GM19397 (cell line): ENCODE measurements around the gene GGTLC1.
"Not testable (repeated sequence)": the region's sequence is repeated elsewhere in the genome, so short reads cannot be mapped to it uniquely, and the experiment has no call there.

Source experiments
- ATAC-seq: cut with Tn5 transposase; IDR thresholded peaks from one replicate; pipeline ENCODE4 v1.9.1; 2021; ENCODE audit warnings: mild to moderate bottlenecking, moderate library complexity; ENCODE audit not compliant: unreplicated experiment

The GGTLC1 gene

DNA sequence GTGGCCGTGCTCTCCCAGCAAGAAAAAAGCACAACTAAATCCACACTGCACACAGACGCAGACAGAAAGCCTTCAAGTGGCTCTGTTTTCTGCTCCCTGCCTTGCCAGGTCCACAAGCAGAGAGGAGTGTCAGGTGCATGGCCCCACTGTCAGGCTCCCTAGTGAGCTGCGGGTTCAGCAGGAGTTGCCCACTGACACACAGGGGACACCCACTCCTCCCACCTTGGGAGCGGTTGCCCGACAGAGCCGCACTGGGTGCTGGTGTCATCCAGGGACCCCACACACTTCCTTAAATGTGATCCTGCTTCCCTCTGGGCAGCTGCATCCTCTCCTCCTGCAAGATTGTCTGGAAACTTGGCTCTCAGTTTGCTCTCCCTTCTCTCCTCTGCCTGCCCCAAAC is 6.7 kb upstream of the GGTLC1 start:
- not testable (repeated sequence) for ATAC-seq

DNA sequence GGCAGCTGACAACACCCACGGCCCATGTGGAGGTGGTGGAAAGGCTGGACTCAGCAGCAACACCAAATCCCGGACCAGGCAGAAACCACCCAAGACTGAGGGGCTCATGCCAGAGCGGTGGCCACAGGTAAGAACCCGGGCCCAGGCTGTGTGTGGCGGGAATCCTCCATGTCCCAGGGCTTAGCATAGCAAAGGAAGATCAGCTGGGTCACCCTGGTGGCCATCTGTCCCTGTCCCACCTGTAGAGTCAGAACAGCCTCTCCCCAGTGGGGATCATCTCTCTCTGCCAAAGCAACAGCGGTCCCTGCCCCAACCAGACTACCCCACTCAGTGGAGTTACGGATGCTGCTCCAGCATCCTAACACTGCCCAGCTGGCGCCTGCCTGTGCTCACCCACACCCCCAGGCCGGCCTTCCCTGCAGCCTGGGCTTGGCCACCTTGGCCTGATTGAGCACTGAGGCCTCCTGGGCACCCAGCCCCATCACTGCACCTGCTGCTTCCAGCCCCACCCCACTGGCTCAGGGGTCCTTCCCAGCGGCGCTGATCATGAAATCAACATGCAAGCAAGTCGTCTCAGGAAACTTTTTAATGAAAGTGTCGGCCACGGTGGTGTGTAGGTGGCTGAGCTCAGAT is 5.5 kb upstream of the GGTLC1 start:
- not testable (repeated sequence) for ATAC-seq

DNA sequence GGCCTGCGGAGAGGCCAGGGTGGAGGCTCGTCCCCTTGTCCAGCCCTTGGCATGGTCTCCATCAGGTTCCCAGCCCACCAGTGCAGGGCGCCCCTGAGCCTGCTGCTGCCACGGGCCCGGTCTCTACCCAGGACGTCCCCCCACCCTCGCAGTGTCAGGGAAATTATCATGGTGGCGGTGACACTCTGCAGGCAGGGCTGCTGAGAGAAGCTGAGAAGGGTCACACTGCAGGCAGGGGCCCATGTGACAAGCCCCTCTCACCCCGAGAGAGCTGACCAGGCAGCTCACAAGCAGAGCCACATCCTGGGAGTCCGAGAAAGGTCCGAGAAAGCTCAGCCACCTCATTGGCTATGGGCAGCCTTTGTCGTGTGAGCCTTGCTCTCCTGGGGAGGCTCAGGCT is 4.9 kb upstream of the GGTLC1 start:
- ATAC-seq = not testable (repeated sequence)

DNA sequence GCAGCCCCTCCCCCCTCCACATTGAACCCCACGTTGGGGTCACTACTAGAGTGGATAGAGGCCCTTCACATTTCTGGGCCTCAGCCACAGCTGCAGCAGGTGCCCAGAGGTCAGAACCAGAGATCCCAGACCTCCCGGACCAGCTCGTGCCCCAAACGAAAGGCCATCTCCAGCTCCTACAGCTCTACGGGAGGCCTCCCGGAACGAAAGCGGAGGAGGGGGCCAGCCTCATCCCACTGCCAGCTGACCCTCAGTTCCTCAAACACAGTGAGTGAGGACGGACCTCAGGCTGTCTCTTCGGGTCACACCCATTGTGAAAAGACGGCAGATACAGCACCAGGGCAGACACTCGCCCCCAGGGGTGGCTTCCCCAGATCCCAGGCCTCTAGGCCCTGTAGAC is 1.7 kb upstream of the GGTLC1 start:
- ATAC-seq = not testable (repeated sequence)

DNA sequence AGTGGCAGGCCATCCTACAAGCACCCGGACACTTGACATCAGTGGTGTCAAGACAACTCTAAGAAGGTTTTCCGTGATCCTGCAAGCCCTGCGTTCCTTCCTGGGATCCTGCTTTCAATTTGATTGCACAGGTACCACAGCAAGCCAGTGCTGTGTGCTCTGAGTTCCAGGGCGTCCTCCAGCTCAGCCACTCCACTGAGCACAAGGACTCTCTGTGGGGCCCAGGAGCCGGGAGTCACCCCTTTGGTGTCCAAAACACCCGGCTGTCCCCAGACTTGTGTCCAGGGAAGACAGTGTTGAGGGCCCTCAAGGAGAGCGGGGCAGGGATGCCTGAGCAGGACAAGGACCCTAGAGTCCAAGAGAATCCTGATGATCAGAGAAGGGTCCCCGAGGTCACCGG is 387 bp upstream of the GGTLC1 start:
- ATAC-seq = not testable (repeated sequence)

DNA sequence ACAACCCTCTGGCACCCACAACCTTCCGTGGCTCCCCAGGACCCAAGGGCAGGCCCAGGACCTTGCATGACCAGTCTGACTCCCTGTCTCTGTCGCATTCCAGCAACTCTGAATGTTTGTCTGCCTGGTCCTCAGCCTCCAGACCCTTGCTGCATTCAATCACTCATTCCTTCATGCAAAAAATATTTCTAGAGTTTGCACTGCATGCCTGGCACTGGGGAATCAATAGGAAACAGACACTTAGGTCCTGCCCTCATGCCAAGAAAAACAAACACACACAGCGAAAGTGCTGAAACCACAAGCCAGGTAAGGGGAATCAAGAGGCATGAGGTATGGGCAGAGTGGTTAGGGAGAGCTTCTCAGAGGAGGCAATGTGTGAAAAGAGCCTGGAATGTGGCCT is 1.9 kb downstream of the GGTLC1 start:
- ATAC-seq = not testable (repeated sequence)

DNA sequence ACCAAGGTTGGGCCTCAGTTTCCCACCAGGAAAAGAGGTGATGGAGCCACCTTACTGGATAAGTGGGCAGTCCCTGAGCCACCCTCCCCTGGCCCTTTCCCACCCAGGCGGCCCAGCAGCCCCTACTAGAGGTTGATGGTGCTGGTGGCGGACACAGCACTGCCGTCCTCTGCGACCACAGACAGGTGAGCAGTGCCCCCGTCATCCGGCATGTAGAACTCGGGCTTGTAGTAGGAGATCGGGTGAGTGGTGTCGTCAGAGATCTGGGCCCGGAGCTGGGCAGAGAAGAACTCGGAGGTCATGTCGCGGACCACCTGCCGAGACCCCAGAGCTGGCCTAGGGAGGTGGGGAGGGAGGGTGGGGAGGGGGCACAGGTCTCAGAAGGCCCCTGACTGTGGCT is 2.3 kb downstream of the GGTLC1 start:
- not testable (repeated sequence) for ATAC-seq

DNA sequence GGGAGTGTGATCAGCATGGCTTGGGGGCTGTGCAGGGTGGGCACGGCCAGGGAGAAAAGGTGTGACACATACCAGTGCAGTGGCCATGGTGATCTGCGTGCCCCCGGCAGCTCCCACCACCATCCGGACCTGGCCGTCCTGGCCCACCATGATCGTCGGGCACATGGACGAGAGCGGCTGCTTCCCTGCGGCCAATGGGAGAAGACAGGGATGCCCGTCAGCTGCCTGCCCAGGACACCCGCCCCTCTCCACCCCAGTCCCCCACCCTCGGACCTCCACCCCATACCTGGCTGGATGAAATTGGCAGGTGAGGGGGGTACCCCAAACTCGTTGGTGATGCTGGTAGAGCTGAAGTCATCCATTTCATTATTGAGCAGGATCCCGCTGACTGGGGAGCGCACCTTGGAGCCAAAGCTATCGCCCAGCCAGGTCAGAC is 2.8 kb downstream of the GGTLC1 start:
- not testable (repeated sequence) for ATAC-seq

DNA sequence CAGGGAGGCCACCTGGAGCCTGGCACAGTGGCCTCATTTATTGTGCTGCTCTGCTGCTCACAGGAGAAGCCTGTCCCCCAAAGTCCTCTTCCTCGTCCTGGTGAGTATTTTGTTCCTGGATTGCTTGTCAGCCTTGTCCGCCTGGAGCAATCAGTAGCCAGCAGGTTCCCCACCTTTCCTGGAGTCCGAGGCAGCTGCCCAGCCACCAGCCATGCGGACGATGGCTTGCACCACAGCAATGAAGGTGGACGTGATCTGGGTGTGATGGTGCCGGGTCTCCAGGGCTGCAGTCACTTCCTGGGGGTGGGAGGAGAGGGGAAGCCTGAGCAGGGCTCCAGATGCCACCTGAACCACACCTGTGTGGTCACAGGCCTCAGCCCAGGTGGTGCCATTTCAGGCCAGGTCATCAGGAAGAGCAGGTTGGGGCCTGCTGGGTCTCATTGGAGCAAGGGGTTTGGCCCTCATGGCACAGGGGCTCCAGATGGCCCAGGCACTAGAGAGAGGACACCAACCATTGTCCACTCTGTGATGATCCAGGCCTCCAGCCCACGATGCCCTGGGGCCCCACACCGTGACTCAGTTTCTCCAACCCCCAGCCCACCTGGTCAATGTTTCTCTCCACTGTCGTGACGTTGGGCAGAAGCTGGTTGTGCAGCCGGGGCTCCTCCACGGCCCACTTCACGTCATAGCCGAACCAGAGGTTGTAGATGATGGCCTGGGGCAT is 3.4 kb downstream of the GGTLC1 start:
- ATAC-seq = not testable (repeated sequence)

DNA sequence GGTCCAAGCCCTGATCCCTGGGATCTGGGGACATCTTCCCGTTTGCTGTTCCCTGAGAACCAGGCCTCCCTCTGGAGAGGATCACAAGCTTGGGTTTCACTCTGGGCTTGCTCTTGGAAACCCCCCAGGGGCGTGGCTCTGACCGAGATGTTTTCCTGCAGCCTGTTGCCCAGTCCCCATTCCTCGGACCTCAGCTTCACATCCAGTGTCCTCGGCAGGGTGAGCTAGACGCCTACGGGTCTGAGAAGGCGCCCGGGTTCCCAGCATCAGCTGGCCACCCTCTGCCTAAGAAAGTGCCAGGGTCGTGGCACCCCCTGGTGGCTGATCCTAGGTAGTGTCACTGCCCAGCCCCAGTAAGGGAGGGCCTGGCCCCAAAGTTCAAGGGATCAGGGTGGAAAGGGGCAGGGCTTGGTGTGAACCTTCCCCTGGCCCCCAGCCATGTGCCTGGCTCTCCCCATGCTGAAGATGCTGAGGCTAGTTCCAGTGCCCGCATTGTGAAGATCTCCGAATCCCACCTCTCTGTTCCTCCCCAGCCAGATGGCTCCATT is 4.0 kb downstream of the GGTLC1 start:
- ATAC-seq = not testable (repeated sequence)

DNA sequence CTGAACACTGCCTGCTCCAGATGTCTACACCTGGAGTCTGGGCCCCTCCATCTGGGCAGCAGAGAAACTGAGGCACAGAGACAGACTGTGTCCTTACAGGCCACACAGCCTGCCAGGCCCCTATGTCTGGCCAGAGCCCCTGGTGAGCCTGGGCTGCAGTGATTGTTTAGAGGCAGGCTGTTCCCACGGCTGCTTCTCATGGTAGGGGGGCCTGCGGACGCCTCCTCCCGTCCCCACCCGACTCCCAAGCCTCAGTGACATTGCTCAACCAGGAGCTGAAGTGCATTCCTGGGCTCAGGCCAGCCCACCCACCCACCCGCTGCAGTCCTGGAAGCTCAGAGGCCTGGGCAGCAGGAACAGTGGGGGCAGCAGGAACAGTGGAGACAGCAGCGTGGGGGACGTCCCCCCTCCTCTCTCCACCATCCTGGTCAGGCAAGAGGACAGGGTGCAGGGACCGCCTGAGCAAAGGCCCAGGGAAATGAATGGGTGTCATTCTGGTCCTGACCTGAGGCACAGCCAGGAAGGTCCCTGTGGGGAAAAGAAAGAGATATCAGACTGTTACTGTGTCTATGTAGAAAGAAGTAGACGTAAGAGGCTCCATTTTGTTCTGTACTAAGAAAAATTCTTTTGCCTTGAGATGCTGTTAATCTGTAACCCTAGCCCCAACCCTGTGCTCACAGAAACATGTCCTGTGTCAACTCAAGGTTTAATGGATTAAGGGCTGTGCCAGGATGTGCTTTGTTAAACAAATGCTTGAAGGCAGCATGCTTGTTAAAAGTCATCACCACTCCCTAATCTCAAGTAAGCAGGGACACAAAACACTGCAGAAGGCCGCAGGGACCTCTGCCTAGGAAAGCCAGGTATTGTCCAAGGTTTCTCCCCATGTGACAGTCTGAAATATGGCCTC is 6.2 kb downstream of the GGTLC1 start:
- ATAC-seq = not testable (repeated sequence)

DNA sequence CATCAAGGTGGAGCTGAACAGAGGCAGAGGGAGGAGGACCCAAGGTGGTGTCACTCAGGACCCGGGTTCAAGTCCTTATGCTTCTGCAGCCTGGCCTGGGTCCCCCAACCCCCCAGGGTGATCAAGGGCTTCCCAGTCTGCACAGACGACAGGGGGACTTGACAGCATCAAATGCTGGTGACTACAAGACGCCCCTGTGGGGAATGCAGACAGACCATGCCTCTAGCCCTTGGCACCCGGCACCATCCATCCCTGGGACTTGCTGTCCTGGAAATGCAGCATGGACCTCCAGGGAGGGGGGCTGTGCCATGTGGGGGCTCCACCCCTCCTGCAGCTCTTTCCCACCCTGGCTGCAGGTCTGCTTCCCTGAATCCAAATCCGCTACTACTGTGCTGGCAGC is 7.1 kb downstream of the GGTLC1 start:
- not testable (repeated sequence) for ATAC-seq

DNA sequence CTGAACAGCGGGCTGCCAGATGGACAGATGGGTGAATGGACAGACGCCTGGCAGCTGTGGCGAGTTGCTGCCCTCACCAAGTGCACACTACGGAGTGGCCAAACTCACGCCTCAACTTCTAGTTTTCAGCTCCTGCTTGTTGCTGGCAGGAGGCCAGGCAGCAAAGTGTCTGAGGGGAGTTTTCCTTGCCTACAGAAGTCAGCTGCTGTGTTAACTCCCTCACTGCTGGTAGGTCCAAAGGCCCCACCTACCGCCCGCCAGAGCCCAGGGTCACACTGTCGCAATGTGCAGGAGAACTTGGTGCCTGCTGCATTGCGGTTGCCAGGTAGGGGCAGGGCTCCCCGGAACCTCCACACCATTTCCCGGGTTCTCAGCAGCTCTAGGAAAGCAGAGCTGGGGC is 7.6 kb downstream of the GGTLC1 start:
- not testable (repeated sequence) for ATAC-seq

DNA sequence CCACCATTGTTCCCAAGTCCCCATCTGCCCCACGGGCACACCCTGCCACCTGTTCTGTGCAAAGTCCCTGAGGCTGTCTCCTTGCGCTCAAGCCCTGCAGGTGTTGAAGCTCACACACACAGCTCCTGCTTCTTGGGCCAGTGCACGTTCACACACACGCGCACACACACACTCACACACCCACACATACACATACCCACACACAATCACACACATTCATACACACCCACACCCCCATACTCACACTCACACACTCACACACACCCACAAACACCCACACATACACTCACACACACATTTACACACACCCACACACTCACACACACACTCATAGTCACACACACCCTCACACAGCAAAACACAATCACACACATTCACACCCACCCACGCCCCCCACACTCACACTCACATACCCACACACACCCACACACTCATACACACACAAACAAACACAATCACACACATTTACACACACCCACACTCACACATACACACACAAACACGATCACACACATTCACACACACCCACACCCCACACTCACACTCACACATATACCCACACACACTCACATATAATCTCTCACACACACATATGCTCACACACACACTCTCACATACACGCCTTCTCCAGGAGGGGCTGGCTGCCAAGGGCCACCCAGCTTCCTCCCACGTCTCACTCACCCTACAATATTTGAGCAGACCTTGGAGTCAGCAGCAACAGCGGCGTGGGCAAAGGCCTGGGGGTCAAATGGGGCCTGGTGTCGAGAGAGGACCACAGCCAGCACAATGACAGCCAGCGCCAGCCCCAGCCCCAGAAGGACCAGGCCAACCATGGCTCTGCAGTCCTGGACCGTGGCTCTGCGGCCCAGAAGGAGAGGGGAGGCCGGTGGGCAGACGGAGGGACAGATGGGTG is 8.4 kb downstream of the GGTLC1 start:
- not testable (repeated sequence) for ATAC-seq

DNA sequence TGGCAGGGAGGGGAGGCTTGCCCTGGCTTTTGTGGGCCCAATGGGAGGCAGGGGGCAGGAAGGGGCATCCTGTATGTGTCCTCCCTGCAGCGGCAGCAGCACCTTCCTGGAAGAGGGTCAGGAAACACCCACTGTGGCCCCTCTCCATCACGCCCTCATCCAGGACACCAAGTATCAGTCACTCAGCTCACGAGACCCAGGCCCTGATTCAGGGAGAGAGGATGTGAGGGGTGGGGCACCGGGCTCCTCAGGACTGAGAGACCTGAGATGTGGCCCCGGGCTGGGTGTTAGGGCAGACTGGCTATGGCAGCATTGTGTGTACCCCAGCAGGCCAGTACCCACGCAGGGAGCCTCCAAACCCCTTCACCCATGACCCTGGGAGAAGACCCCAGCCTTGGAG is 9.2 kb downstream of the GGTLC1 start:
- ATAC-seq = not testable (repeated sequence)

DNA sequence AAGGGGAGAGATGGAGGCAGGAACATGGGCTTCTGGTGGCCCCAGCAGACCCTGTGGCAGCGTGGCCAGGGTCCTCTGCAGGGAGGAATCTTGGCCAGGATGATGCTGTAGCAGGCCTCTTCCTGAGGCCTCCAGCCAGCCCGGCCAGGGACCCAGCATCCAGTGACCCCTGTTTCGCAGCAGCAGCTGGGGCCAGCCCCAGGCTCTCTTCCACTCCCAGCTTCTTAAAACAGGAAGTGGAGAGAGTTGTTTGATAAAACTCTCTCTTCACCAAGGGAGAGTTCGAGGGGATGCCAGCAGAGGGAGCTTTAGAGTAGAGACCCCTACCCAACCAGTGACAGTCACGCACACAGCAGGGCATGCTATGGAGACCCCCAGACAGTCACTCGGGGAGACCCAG is 10.1 kb downstream of the GGTLC1 start:
- not testable (repeated sequence) for ATAC-seq

DNA sequence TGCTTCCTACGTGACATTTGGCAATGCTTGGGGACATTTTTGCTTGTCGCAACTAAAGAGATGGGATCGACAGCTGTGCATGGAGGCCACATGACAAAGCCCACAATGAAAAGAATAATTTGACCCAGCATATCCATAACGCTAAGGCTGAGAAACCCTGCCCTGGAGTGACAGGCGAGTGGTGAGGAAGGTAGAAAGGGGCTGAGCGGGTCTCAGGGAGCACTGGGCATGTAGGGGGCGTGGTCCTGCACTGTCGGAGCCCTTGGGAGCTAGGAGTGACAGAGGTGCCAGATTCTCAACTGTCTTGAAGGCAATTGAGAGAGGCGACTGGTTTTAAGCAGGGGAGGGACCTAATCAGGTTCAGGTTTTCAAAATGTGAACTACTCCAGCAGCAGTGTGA is 13.6 kb downstream of the GGTLC1 start:
- no peak for ATAC-seq

DNA sequence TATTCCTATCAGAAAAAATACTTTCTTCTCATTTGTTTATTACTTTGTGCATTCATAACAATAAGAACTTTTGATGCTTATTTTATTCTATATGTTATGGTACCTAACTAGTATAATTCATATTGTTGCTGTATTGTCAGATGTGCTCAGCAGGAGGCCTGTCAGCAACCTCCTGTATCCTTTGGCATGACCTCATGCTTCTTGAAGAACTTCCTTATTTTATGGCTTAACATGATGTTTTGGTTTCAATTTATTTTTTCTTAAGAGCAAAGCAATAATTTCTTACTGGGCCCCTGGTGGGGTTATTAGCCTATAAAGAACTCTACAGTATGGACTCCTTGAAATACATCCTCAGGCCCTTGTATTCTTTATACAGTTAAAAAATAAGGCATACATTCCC is 17.3 kb downstream of the GGTLC1 start:
- no peak for ATAC-seq

DNA sequence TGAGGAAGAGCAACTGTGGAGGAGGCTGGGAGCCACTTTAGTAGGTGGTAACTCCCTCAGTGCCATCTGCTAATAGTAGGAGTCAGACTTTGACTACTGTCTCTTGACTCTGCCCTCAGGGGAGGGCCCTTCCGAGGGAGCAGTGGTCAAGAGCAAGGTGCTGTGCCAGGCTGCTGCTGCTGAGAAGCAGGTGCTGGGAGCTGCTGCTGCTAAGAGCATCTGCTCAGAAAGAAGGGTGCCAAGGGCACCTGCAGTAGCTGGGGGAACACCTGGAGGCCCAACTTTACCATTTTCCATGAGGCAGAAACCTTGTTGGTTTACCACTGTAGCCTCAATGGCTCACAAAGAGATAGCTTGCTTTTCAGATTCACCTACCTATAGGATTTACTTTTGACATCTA is 18.5 kb downstream of the GGTLC1 start:
- ATAC-seq = no peak

DNA sequence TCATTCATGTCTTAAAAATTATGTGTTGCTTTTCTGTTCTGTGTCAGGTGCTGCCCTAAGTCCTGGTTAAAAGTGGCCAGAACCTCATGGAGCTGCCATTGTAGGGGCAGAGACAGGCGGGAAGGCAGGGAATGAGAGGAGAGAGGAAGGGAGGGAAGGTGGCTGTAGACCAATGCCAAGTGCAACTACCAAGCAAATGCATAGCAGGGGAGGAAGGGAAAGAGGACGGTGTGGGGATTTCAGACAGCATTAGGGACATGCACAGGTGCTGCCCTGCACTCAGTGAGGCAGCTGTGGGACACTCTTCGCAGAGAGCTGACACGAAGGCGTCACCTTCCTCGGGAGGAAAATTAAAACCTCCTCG is 21.0 kb downstream of the GGTLC1 start:
- no peak for ATAC-seq
